ENCODE results near the gene CPSF3. TPM values are rescaled to one million over a fixed set of nuclear protein-coding genes. Genes with fewer than 3 reads are reported as not detected.

Gene CPSF3
- total and polyA plus RNA-seq, 9 of the 15 experiments (the other 6 are each of a cell fraction or from before 2014, with no cell fraction given): 54.2 to 151 (median 94.5) TPM

GRCh38 chr2:9423922-9424272, 443 bp downstream of the CPSF3 start (continued):
- TF ChIP-seq, protein P1, sequence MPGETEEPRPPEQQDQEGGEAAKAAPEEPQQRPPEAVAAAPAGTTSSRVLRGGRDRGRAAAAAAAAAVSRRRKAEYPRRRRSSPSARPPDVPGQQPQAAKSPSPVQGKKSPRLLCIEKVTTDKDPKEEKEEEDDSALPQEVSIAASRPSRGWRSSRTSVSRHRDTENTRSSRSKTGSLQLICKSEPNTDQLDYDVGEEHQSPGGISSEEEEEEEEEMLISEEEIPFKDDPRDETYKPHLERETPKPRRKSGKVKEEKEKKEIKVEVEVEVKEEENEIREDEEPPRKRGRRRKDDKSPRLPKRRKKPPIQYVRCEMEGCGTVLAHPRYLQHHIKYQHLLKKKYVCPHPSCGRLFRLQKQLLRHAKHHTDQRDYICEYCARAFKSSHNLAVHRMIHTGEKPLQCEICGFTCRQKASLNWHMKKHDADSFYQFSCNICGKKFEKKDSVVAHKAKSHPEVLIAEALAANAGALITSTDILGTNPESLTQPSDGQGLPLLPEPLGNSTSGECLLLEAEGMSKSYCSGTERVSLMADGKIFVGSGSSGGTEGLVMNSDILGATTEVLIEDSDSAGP (CRISPR knock-in tag; IDR thresholded peaks at IDR 0.05): no peak
- TF ChIP-seq SNRNP70 (optimal IDR thresholded peaks at IDR 0.05; ENCODE audit: low read depth, low read length): no peak
- TF ChIP-seq, protein P2, sequence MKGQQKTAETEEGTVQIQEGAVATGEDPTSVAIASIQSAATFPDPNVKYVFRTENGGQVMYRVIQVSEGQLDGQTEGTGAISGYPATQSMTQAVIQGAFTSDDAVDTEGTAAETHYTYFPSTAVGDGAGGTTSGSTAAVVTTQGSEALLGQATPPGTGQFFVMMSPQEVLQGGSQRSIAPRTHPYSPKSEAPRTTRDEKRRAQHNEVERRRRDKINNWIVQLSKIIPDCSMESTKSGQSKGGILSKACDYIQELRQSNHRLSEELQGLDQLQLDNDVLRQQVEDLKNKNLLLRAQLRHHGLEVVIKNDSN (CRISPR knock-in tag; IDR thresholded peaks at IDR 0.05): no peak; the same call in 1 of the 2 replicates
- TF ChIP-seq BHLHE40 (IDR thresholded peaks at IDR 0.05; ENCODE audit: low read length): no peak
- no peak for TF ChIP-seq PHF8 (IDR thresholded peaks at IDR 0.05; ENCODE audit: borderline replicate concordance, low read length)
- TF ChIP-seq DNMT1 (IDR thresholded peaks at IDR 0.05): no peak
- TF ChIP-seq CREBBP (IDR thresholded peaks at IDR 0.05; ENCODE audit: low read depth, low read length): no peak
- no peak for TF ChIP-seq DMBX1 (CRISPR knock-in tag; IDR thresholded peaks at IDR 0.05; ENCODE audit: borderline replicate concordance)
- TF ChIP-seq ZFPM2 (CRISPR knock-in tag; IDR thresholded peaks at IDR 0.05): no peak
- TF ChIP-seq SP2 (IDR thresholded peaks at IDR 0.05; ENCODE audit: extremely low read depth, low read depth, low read length, poor library complexity, severe bottlenecking): no peak
- TF ChIP-seq KDM5B (IDR thresholded peaks at IDR 0.05; ENCODE audit: insufficient replicate concordance, low read depth, low read length): no peak
- 0 out of 2 replicates have a peak, but pooled peaks have one; percentile 3 for TF ChIP-seq DIDO1 (tag; IDR thresholded peaks at IDR 0.05; ENCODE audit: low read depth)
- no peak for TF ChIP-seq ZNF174 (CRISPR knock-in tag; IDR thresholded peaks at IDR 0.05)
- TF ChIP-seq BRD4 (IDR thresholded peaks at IDR 0.05): no peak
- no peak for TF ChIP-seq ZNF507 (tag; conservative IDR thresholded peaks at IDR 0.05)
- no peak for TF ChIP-seq RFX1 (IDR thresholded peaks at IDR 0.05)
- TF ChIP-seq FOXK1 (CRISPR knock-in tag; IDR thresholded peaks at IDR 0.05; ENCODE audit: borderline replicate concordance): 0 out of 2 replicates have a peak, but pooled peaks have one; percentile 64
- TF ChIP-seq ZNF583 (CRISPR knock-in tag; IDR thresholded peaks at IDR 0.05): no peak
- peak; percentile 61; the same call in 1 of the 2 replicates for TF ChIP-seq ZNF12 (CRISPR knock-in tag; IDR thresholded peaks at IDR 0.05)
- TF ChIP-seq L3MBTL2 (IDR thresholded peaks at IDR 0.05): no peak
- TF ChIP-seq, protein P3, sequence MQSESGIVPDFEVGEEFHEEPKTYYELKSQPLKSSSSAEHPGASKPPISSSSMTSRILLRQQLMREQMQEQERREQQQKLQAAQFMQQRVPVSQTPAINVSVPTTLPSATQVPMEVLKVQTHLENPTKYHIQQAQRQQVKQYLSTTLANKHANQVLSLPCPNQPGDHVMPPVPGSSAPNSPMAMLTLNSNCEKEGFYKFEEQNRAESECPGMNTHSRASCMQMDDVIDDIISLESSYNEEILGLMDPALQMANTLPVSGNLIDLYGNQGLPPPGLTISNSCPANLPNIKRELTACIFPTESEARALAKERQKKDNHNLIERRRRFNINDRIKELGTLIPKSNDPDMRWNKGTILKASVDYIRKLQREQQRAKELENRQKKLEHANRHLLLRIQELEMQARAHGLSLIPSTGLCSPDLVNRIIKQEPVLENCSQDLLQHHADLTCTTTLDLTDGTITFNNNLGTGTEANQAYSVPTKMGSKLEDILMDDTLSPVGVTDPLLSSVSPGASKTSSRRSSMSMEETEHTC (IDR thresholded peaks at IDR 0.05): no peak
- TF ChIP-seq MYC (IDR thresholded peaks at IDR 0.05; ENCODE audit: low read depth, low read length): no peak
- no peak for TF ChIP-seq MYC (CRISPR knock-in tag; IDR thresholded peaks at IDR 0.05; ENCODE audit: borderline replicate concordance, low read depth)
- no peak for TF ChIP-seq EP300 (IDR thresholded peaks at IDR 0.05; ENCODE audit: low read length)
- no peak for TF ChIP-seq MECOM (CRISPR knock-in tag; IDR thresholded peaks at IDR 0.05)
- no peak for TF ChIP-seq TEAD4 (IDR thresholded peaks at IDR 0.05; ENCODE audit: low read length)
- no peak for TF ChIP-seq TEAD4 (CRISPR knock-in tag; IDR thresholded peaks at IDR 0.05; ENCODE audit: borderline replicate concordance)
- TF ChIP-seq ZSCAN32 (CRISPR knock-in tag; IDR thresholded peaks at IDR 0.05): no peak
- TF ChIP-seq ZNF121 (CRISPR knock-in tag; conservative IDR thresholded peaks at IDR 0.05): no peak
- TF ChIP-seq ZBTB8A (IDR thresholded peaks at IDR 0.05; ENCODE audit: partially characterized antibody): no peak
